ENCODE data around the gene PSMB11. TPM values are rescaled to one million over a fixed set of nuclear protein-coding genes. Genes with fewer than 3 reads are reported as not detected.

PSMB11 gene
- total RNA-seq, 1 donor from 2014 or later: not detected

DNA sequence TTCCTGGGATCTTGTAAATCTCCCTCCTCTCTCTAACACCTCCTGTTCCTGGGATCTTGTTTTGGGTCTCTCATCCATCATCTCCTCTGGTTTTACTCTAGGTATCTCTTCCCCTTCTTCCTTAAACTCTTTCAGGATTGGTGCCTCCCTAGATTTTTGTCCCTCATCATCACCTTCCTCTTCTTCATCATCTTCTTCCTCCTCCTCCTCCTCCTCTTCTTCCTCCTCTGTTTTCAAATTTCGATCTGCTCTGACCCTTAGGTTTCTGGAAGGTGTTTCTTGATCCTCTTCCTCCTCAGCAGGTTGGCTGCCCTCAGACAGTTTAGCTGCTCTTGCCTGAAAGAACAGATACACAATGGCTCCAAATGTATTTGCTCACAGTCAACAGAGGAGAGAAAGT is 38.5 kb downstream of the PSMB11 start:
- H3K9me3 ChIP-seq (ENCODE audit: control insufficient read depth in 3 of 3, low read length in 3 of 3): no peaks in the 10 kb centered on the region
- no peak overlapping the region for H3K9ac ChIP-seq (ENCODE audit: low read depth in 1 of 3, low read length in 3 of 3)
- no peak overlapping the region for H3K27ac ChIP-seq (ENCODE audit: low read depth, low read length)
- H3K4me3 ChIP-seq (ENCODE audit: low read length in 3 of 3): no peak overlapping the region
- H3K36me3 ChIP-seq (ENCODE audit: control insufficient read depth in 3 of 3, insufficient read depth in 3 of 3, low read length in 3 of 3): peaks cover 53 to 68% (median 64%) of the 10 kb centered on the region in 3 donors
- H3K4me1 ChIP-seq (ENCODE audit: control insufficient read depth in 3 of 3, insufficient read depth in 3 of 3, low read length in 3 of 3): peaks cover 8 to 16% (median 10%) of the 10 kb centered on the region in 3 donors
- H3K27me3 ChIP-seq (ENCODE audit: control insufficient read depth in 3 of 3, insufficient read depth in 3 of 3, low read length in 3 of 3): no peaks in the 10 kb centered on the region

DNA sequence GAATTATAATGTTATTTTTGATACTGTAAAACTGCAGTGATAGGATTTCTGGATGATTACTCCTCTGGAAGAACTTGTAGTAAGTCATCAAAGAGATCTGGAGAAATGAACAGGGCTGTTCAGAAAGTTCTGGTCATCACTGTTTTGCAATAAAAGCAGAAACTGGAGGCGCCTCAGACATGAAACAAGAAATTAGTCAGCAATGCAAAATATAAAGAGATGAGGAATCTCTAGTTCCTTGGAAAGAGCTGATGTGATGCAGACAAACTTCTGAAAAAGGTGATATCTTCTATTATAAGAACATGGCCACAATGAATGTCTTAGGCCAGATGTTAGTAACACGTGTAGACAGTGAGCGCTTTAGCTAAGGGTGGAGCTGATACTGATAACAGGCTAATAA is 43.4 kb downstream of the PSMB11 start:
- H3K9ac ChIP-seq (ENCODE audit: low read depth in 1 of 3, low read length in 3 of 3): no peak overlapping the region
- H3K27ac ChIP-seq (ENCODE audit: low read depth, low read length): no peak overlapping the region
- no peaks in the 10 kb centered on the region for H3K4me1 ChIP-seq (ENCODE audit: control insufficient read depth in 3 of 3, insufficient read depth in 3 of 3, low read length in 3 of 3)
- H3K27me3 ChIP-seq (ENCODE audit: control insufficient read depth in 3 of 3, insufficient read depth in 3 of 3, low read length in 3 of 3): no peaks in the 10 kb centered on the region
- H3K36me3 ChIP-seq (ENCODE audit: control insufficient read depth in 3 of 3, insufficient read depth in 3 of 3, low read length in 3 of 3): peaks cover 35 to 68% (median 57%) of the 10 kb centered on the region in 3 donors
- no peak overlapping the region for H3K4me3 ChIP-seq (ENCODE audit: low read length in 3 of 3)
- no peaks in the 10 kb centered on the region for H3K9me3 ChIP-seq (ENCODE audit: control insufficient read depth in 3 of 3, low read length in 3 of 3)

DNA sequence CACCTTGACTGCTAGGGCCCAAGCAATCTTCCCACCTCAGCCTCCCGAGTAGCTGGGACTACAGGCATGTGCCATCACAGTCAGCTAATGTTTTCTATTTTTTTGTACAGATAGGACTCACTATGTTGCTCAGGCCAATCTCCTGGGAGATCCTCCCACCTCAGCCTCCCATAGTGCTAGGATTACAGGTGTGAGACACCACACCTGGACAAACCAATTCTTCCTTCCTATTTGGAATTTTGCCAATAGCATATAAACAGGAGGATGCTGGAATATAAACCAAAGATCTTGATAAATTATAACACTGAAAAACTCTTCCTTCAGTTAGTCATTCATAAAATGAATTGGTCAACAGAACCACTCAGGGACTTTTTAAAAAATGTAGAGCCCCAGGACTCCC is 44.6 kb downstream of the PSMB11 start:
- Histone ChIP-seq H3K27ac (ENCODE audit: low read depth, low read length) (no peak overlapping the region), H3K36me3 (ENCODE audit: control insufficient read depth in 3 of 3, insufficient read depth in 3 of 3, low read length in 3 of 3) (peaks cover 28 to 59% (median 57%) of the 10 kb centered on the region in 3 donors)

DNA sequence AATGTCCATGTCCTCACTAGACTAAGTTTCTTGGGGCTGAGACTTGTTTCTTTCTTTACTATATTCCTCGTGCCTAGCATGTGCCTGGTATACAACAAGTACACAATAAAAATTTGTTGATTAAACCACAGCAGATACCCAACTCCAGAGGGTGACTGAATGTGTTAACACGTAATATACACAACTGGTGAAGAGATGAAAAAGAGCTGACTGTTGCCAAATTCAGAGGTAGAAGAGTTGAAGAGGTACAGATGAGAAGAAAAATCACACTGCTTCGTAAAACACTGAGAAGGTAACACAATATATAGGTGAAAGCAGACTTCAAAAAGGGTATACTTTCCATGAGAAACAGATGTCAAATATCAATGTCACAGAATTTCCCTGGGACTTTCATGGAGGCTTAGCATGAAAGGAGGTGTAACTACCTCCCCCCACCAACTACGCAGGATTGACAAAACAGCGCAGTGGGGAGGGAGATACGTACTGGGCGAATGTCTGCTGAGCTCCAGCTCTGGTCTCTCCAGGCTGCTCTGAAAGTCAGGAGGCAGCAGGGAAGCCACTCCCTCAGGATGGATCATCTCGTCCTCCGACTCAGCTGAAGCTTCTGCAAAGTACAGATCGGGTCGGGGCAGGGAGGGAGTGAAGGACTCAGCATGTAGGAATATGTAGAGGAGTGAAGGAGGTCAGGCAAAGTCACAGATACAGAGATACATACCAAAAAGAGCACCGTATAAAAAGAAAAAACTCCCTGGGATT is 47.7 kb downstream of the PSMB11 start:
- Histone ChIP-seq H3K4me1 (ENCODE audit: control insufficient read depth in 3 of 3, insufficient read depth in 3 of 3, low read length in 3 of 3) (peaks cover 10 to 18% (median 15%) of the 10 kb centered on the region in 3 donors), H3K36me3 (ENCODE audit: control insufficient read depth in 3 of 3, insufficient read depth in 3 of 3, low read length in 3 of 3) (peaks cover 29 to 64% (median 62%) of the 10 kb centered on the region in 3 donors), H3K9me3 (ENCODE audit: control insufficient read depth in 3 of 3, low read length in 3 of 3) (no peaks in the 10 kb centered on the region), H3K9ac (ENCODE audit: low read depth in 1 of 3, low read length in 3 of 3) (no peak overlapping the region), H3K4me3 (ENCODE audit: low read length in 3 of 3) (no peak overlapping the region), H3K27me3 (ENCODE audit: control insufficient read depth in 3 of 3, insufficient read depth in 3 of 3, low read length in 3 of 3) (no peaks in the 10 kb centered on the region), H3K27ac (ENCODE audit: low read depth, low read length) (no peak overlapping the region)

More for the DNA sequence above, 44.6 kb downstream of the PSMB11 start:
- Histone ChIP-seq H3K27me3 (ENCODE audit: control insufficient read depth in 3 of 3, insufficient read depth in 3 of 3, low read length in 3 of 3) (no peaks in the 10 kb centered on the region), H3K9me3 (ENCODE audit: control insufficient read depth in 3 of 3, low read length in 3 of 3) (no peaks in the 10 kb centered on the region), H3K9ac (ENCODE audit: low read depth in 1 of 3, low read length in 3 of 3) (no peak overlapping the region), H3K4me1 (ENCODE audit: control insufficient read depth in 3 of 3, insufficient read depth in 3 of 3, low read length in 3 of 3) (no peaks in the 10 kb centered on the region), H3K4me3 (ENCODE audit: low read length in 3 of 3) (no peak overlapping the region)

DNA sequence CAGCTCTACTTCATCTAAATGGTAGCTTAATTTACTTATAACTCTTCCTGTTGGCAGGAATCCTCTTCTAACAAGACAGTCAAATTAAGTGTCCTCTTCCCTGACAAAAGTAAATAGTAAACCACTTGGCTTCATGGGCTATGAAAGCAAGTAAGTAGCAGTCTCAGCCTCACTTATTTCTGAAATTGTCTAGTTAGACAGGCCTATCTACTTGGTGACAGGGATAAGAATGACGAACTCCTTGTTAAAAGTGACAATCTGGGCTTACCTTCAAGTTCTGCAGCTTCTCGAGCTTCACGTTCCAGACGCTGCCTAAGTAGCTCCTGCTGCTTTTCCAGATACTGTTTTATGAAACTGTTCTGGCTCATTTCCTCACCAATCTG is 48.2 kb downstream of the PSMB11 start:
- Histone ChIP-seq H3K27ac (ENCODE audit: low read depth, low read length) (no peak overlapping the region), H3K4me3 (ENCODE audit: low read length in 3 of 3) (no peak overlapping the region), H3K9me3 (ENCODE audit: control insufficient read depth in 3 of 3, low read length in 3 of 3) (no peaks in the 10 kb centered on the region), H3K36me3 (ENCODE audit: control insufficient read depth in 3 of 3, insufficient read depth in 3 of 3, low read length in 3 of 3) (peaks cover 27 to 62% (median 62%) of the 10 kb centered on the region in 3 donors), H3K4me1 (ENCODE audit: control insufficient read depth in 3 of 3, insufficient read depth in 3 of 3, low read length in 3 of 3) (peaks cover 10 to 19% (median 15%) of the 10 kb centered on the region in 3 donors), H3K9ac (ENCODE audit: low read depth in 1 of 3, low read length in 3 of 3) (no peak overlapping the region), H3K27me3 (ENCODE audit: control insufficient read depth in 3 of 3, insufficient read depth in 3 of 3, low read length in 3 of 3) (no peaks in the 10 kb centered on the region)

DNA sequence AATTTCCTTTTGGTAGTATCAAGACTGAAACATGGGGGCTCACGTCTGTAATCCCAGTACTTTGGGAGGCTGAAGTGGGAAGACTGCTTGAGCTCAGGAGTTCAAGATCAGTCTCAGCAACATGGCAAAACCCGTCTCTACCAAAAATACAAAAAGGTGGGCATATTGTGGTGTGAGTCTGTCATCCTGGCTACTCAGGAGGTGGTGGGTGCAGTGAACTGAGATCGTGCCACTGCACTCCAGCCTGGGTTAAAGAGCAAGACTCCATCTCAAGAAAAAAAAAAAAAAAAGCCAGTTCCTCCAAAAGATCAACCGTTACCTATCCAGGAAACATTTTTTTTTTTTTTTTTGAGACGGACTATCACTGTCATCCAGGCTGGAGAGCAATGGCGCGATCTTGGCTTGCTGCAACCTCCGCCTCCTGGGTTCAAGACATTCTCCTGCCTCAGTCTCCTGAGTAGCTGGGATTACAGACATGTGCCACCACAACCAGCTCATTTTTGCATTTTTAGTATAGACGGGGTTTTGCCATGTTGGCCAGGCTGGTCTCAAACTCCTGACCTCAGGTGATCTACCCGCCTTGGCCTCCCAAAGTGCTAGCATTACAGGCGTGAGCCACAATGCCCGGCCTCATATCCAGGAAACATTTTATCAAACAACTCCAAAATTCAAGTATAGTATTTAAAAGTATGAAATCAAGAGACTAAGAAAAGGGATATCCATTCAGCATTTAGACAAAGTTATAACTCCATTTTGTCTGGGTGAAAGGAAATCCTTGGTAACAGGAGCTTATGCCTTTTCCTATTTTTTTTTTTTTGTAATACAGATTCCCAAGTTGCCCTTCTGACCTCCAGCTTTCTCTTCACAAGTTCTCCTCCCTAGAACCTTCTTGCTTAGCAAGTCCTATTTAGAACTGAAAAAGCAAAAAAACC is 49.5 kb downstream of the PSMB11 start:
- H3K4me3 ChIP-seq (ENCODE audit: low read length in 3 of 3): no peak overlapping the region
- no peak overlapping the region for H3K9ac ChIP-seq (ENCODE audit: low read depth in 1 of 3, low read length in 3 of 3)
- H3K36me3 ChIP-seq (ENCODE audit: control insufficient read depth in 3 of 3, insufficient read depth in 3 of 3, low read length in 3 of 3): peaks cover 20 to 51% (median 50%) of the 10 kb centered on the region in 3 donors
- peaks cover 12 to 21% (median 17%) of the 10 kb centered on the region in 3 donors for H3K4me1 ChIP-seq (ENCODE audit: control insufficient read depth in 3 of 3, insufficient read depth in 3 of 3, low read length in 3 of 3)
- no peak overlapping the region for H3K27ac ChIP-seq (ENCODE audit: low read depth, low read length)
- H3K9me3 ChIP-seq (ENCODE audit: control insufficient read depth in 3 of 3, low read length in 3 of 3): no peaks in the 10 kb centered on the region
- H3K27me3 ChIP-seq (ENCODE audit: control insufficient read depth in 3 of 3, insufficient read depth in 3 of 3, low read length in 3 of 3): no peaks in the 10 kb centered on the region

DNA sequence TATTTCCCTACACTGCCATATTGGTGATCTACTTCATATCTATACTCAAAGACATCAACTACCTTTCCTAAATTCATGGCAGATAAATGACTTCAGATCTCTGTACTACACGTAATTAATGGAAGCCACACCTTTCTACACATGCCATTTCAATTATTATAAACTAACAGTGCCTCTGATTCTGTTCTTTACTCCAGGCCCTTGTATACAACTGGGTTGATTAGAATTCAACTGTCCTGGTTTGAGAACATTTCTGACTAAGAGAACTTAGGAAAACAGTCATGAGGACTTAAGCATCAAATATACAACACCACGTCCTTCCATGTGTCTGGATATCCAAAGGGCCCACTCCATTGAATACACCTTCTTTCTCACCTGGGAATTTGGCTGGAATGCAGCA is 51.1 kb downstream of the PSMB11 start:
- Histone ChIP-seq H3K27ac (ENCODE audit: low read depth, low read length) (no peak overlapping the region), H3K27me3 (ENCODE audit: control insufficient read depth in 3 of 3, insufficient read depth in 3 of 3, low read length in 3 of 3) (no peaks in the 10 kb centered on the region), H3K9me3 (ENCODE audit: control insufficient read depth in 3 of 3, low read length in 3 of 3) (no peaks in the 10 kb centered on the region), H3K4me3 (ENCODE audit: low read length in 3 of 3) (peak overlapping the region in 1 of 3 donors; percentile 18), H3K9ac (ENCODE audit: low read depth in 1 of 3, low read length in 3 of 3) (peak overlapping the region in 1 of 3 donors; percentile 98), H3K36me3 (ENCODE audit: control insufficient read depth in 3 of 3, insufficient read depth in 3 of 3, low read length in 3 of 3) (peaks cover 18 to 53% (median 45%) of the 10 kb centered on the region in 3 donors), H3K4me1 (ENCODE audit: control insufficient read depth in 3 of 3, insufficient read depth in 3 of 3, low read length in 3 of 3) (peaks cover 21 to 30% (median 22%) of the 10 kb centered on the region in 3 donors)

DNA sequence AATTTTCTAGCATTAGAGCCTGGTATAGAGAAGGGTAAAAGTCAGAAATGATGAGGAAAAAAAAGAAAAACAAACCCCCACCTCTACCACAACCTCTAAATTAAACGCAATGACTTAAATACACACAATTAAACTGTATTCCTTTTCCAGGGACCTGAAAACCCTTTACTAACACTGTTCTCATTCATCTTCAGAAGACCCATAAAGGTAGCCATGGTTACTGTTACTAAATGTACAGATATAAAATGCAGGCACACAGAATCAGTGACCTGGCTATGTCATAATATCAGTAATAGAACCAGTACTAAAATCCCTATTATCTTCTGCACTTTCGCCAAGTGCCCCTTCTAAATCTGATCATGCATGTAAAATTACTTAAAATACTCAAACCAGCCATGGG is 51.5 kb downstream of the PSMB11 start:
- peaks cover 21 to 30% (median 22%) of the 10 kb centered on the region in 3 donors for H3K4me1 ChIP-seq (ENCODE audit: control insufficient read depth in 3 of 3, insufficient read depth in 3 of 3, low read length in 3 of 3)
- no peaks in the 10 kb centered on the region for H3K27me3 ChIP-seq (ENCODE audit: control insufficient read depth in 3 of 3, insufficient read depth in 3 of 3, low read length in 3 of 3)
- no peaks in the 10 kb centered on the region for H3K9me3 ChIP-seq (ENCODE audit: control insufficient read depth in 3 of 3, low read length in 3 of 3)
- H3K27ac ChIP-seq (ENCODE audit: low read depth, low read length): no peak overlapping the region
- peak overlapping the region; percentile 92 to 99 (median 98) for H3K9ac ChIP-seq (ENCODE audit: low read depth in 1 of 3, low read length in 3 of 3)
- H3K4me3 ChIP-seq (ENCODE audit: low read length in 3 of 3): peak overlapping the region in 2 of 3 donors; percentile 90 to 96
- H3K36me3 ChIP-seq (ENCODE audit: control insufficient read depth in 3 of 3, insufficient read depth in 3 of 3, low read length in 3 of 3): peaks cover 16 to 52% (median 47%) of the 10 kb centered on the region in 3 donors

All from skeletal muscle tissue (tissue), 4 donors.